Cerebellar nuclear complex (tissue), 1 donor: ENCODE results near the gene MYO5B.
"Not testable (repeated sequence)": the region's sequence is repeated elsewhere in the genome, so short reads cannot be mapped to it uniquely, and the experiment has no call there.

ENCODE experiments used
- DNase-seq, 2 experiments: peaks; one replicate each; lab custom pipeline; 2025; lab: John Stamatoyannopoulos, UW

The MYO5B gene

DNA sequence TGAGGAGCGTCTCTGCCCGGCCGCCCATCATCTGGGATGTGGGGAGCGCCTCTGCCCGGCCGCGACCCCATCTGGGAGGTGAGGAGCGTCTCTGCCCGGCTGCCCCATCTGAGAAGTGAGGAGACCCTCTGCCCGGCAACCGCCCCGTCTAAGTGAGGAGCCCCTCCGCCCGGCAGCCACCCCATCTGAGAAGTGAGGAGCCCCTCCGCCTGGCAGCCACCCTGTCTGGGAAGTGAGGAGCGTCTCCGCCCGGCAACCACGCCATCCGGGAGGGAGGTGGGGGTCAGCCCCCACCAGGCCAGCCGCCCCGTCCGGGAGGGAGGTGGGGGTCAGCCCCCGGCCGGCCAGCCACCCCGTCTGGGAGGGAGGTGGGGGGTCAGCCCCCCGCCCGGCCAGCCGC is 395.1 kb downstream of the MYO5B start:
- DNase-seq: not testable (repeated sequence)

- DNase-seq: no peak
Measured at GRCh38 chr18:49798001-49798400, 396.9 kb downstream of the MYO5B start.

- DNase-seq: no peak
Measured at GRCh38 chr18:49795612-49796552, 399.1 kb downstream of the MYO5B start.

DNA sequence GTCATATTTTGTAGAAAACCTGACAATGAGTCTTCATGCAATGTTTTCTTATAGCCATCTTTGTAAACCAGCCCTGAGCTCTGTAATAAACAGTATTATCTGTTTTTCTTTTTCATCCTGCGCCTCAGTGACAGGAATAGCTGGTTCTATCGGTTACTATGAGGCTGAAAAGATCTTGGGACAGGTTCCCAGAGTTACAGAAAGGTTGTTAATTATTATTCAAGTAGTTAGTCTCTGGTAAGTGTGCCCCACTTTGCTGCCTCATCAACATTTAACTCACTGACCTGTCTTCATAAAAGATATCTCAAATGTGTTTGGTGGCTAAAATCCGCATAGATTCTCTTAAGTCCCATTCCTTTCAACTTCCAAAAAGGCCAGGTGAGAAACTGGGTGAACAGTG is 400.2 kb downstream of the MYO5B start:
- no peak for DNase-seq

DNA sequence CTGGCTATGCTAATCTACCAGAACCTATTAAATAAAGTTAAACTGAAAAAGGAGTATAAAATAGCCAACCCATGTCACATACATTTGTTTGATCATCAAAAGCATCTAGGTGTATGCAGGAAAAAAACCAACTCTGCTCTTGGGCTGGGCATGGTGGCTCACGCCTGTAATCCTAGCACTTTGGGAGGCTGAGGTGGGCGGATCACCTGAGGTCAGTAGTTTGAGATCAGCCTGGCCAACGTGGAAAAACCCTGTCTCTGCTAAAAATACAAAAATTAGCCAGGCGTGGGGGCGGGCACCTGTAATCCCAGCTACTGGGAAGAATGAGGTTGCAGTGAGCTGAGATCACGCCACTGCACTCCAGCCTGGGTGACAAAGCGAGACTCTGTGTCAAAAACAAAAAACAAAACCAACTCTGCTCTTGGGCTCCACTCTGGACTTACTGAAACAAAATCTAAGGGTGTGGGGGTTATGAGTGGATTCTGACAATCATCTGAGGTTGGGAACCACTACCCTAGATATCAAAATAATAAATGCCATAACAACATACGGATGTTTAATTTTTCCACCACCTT is 405.3 kb downstream of the MYO5B start:
- not testable (repeated sequence) for DNase-seq

- DNase-seq: no peak
Measured at GRCh38 chr18:49788327-49788898, 406.5 kb downstream of the MYO5B start.

DNA sequence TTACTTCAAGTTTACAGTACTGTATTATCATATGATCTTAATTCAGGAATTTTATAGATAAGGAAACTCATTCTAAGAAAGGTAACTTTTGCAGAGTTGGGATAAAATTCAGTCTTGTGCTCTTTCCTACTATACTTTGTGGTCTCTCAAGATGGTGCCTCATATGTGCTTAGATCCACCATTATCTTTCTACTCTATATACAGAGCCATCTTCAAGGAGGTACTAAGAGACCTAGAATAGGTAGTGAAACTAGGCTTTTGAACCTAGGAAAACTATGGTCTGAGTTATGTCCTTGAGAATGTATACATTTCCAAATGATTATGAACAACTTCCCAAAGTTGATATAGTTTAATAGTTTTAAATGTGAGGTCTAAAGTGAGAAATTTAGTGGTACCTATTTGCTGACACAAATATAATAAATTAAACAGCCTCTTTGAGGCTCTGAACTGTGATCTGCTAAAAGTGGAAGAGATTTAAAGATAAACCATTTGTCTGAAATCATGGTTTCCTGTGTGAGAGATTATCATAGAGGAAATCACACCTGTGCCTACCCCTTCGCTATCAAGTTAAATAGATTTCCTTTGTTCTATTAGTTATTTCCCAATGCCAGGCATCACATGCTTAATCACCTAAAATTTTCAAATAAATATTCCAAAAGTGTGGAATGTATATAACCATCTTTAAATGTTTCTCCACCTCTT is 408.8 kb downstream of the MYO5B start:
- no peak for DNase-seq

GRCh38 chr18:49784427-49785185 is 410.3 kb downstream of the MYO5B start:
- DNase-seq: no peak

GRCh38 chr18:49783631-49784030 is 411.3 kb downstream of the MYO5B start:
- DNase-seq: not testable (repeated sequence)

DNA sequence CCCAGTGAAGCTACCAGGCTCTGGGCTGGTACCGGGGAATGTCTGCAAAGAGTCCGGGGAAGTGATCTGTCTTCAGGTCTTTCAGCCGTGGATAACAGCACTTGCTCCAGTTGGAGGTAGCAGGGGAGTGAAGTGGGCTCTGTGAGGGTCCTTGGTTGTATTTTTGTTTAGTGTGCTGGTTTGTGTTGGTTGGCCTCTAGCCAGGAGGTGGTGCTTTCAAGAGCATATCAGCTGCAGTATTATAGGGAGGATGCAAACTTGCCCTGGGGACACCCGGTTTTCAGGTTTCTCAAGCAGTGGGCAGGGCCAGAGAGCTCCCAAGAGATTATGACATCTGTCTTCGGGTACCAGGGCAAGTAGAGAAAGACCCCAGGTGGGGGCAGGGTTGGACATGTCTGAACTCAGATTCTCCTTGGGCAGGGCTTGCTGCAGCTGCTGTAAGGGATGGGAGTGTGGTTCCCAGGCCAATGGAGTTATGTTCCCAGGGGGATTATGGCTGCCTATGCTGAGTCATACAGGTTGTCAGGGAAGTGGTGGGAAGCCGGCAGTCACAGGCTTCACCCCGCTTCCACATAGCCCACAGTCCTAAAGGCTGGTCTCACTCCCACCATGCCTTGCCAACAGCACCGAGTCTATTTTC is 416.0 kb downstream of the MYO5B start:
- DNase-seq: no peak
